Subcutaneous abdominal adipose tissue (tissue), 5 donors: ENCODE data around the gene OR4D5.

Source experiments
- H3K27ac ChIP-seq: one replicate; pipeline ENCODE4 v1.7.0; 2013; ENCODE audit warnings: low read depth, mild to moderate bottlenecking, inconsistent platforms, low read length, moderate library complexity
- H3K27me3 ChIP-seq, 5 donors: one replicate each; pipeline ENCODE4 v1.7.0; 2013; ENCODE audit warnings: low read length in 5 of 5, inconsistent platforms in 1 of 5; ENCODE audit not compliant: control insufficient read depth in 5 of 5, insufficient read depth in 4 of 5
- H3K36me3 ChIP-seq, 5 donors: one replicate each; pipeline ENCODE4 v1.7.0; 2013; ENCODE audit warnings: low read length in 5 of 5; ENCODE audit not compliant: control insufficient read depth in 5 of 5, insufficient read depth in 5 of 5
- H3K4me1 ChIP-seq, 5 donors: one replicate each; pipeline ENCODE4 v1.7.0; 2013; ENCODE audit warnings: low read length in 5 of 5, mild to moderate bottlenecking in 3 of 5, moderate library complexity in 1 of 5; ENCODE audit not compliant: control insufficient read depth in 5 of 5, insufficient read depth in 5 of 5
- H3K4me3 ChIP-seq, 5 donors: one replicate each; pipeline ENCODE4 v1.7.0; 2013; ENCODE audit warnings: low read length in 5 of 5, low read depth in 1 of 5
- H3K9ac ChIP-seq, 5 donors: one replicate each; pipeline ENCODE4 v1.7.0; 2013; ENCODE audit warnings: low read length in 5 of 5, mild to moderate bottlenecking in 4 of 5, moderate library complexity in 3 of 5
- H3K9me3 ChIP-seq, 5 donors: one replicate each; pipeline ENCODE4 v1.7.0; 2013; ENCODE audit warnings: low read length in 5 of 5; ENCODE audit not compliant: control insufficient read depth in 5 of 5
- donor health status: healthy.
- donor health status: healthy.
- donor health status: healthy.
- donor health status: healthy.
- donor health status: healthy.

OR4D5 gene

GRCh38 chr11:123945132-123945531, 5.7 kb downstream of the OR4D5 start:
- H3K4me3 ChIP-seq = no peak overlapping the region
- H3K9ac ChIP-seq = no peak overlapping the region
- H3K27me3 ChIP-seq = no peaks in the 10 kb centered on the region
- no peaks in the 10 kb centered on the region for H3K36me3 ChIP-seq
- H3K27ac ChIP-seq = no peak overlapping the region
- peaks cover 0 to 2% (median 0%) of the 10 kb centered on the region in 5 donors for H3K9me3 ChIP-seq
- no peaks in the 10 kb centered on the region for H3K4me1 ChIP-seq

DNA sequence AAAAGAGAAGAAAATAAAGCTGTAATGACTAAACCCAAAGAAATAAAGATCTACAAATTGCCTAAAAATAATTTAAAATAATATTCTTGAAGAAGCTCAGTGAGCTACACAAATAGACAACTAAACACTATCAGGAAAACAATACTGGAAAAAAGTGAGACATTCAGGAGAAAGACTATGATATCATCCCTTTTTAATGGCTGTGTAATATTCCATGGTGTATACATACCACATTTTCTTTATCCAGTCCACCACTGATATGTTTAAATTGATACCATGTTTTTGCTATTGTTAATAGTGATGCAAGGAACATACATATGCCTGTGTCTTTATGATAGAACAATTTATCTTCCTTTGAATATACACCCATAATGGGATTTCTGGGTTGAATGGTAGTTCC, 17.3 kb downstream of the OR4D5 start:
- H3K27ac ChIP-seq = no peak overlapping the region
- no peak overlapping the region for H3K4me3 ChIP-seq
- no peak overlapping the region for H3K9ac ChIP-seq
- no peaks in the 10 kb centered on the region for H3K27me3 ChIP-seq
- no peaks in the 10 kb centered on the region for H3K4me1 ChIP-seq
- no peaks in the 10 kb centered on the region for H3K36me3 ChIP-seq
- H3K9me3 ChIP-seq = peaks cover 0 to 8% (median 2%) of the 10 kb centered on the region in 5 donors

GRCh38 chr11:123973816-123974215, 34.4 kb downstream of the OR4D5 start:
- no peaks in the 10 kb centered on the region for H3K36me3 ChIP-seq
- no peak overlapping the region for H3K9ac ChIP-seq
- no peak overlapping the region for H3K27ac ChIP-seq
- peaks cover 0 to under 1% (median 0%) of the 10 kb centered on the region in 5 donors for H3K9me3 ChIP-seq
- H3K4me3 ChIP-seq = no peak overlapping the region
- peaks cover 0 to 4% (median 0%) of the 10 kb centered on the region in 5 donors for H3K4me1 ChIP-seq
- no peaks in the 10 kb centered on the region for H3K27me3 ChIP-seq

GRCh38 chr11:123976770-123977560, 37.5 kb downstream of the OR4D5 start:
- Histone ChIP-seq H3K9ac (no peak overlapping the region), H3K4me1 (peaks cover 0 to 8% (median 0%) of the 10 kb centered on the region in 5 donors), H3K9me3 (peaks cover 0 to 3% (median 0%) of the 10 kb centered on the region in 5 donors), H3K36me3 (no peaks in the 10 kb centered on the region), H3K27ac (no peak overlapping the region), H3K27me3 (peaks cover 0 to 2% (median 0%) of the 10 kb centered on the region in 5 donors), H3K4me3 (no peak overlapping the region)

DNA sequence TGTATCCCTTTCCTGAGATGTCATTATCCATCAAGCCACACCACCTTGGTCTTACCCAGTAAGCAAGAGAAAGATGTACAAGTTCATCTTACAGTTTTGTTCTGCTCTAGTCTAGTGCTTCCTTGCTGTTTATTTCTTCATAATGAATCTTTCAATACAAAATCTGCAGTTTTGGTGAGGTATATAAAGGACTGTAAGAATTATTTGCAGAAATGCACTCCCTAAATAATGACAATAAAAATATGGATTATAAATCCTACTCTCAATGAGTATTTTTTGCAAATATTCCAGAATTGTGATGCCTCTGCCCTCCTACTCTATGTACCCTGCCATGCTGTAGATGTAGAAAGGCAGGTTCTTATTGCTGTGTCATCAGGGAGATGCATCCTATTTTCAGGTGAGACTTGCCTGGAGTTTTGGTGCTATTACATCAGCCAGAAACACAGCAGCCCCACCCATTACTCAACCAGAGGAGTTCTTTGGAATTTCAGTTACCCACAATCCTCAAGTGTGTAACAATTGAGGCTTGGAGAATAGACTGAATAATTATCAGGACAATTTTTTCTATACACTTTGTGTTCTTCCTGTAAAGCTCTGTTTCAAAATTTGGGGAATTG, 38.4 kb downstream of the OR4D5 start, which contains the start of gene OR10S1:
OR10S1 (minus strand) TSS at position 51 of the 617 bp plus-strand sequence. CDS start 117 bp downstream, outside the sequence.
- Histone ChIP-seq H3K4me1 (peaks cover 0 to 8% (median 0%) of the 10 kb centered on the region in 5 donors), H3K9ac (no peak within 1 kb of the TSS), H3K27me3 (peaks cover 0 to 2% (median 0%) of the 10 kb centered on the region in 5 donors), H3K4me3 (no peak within 1 kb of the TSS), H3K36me3 (no peaks in the 10 kb centered on the region), H3K9me3 (peaks cover 0 to 3% (median 0%) of the 10 kb centered on the region in 5 donors), H3K27ac (no peak within 1 kb of the TSS)

GRCh38 chr11:123979311-123979710, 39.9 kb downstream of the OR4D5 start:
- no peak overlapping the region for H3K27ac ChIP-seq
- peaks cover 0 to 2% (median 0%) of the 10 kb centered on the region in 5 donors for H3K27me3 ChIP-seq
- peaks cover 0 to 3% (median 0%) of the 10 kb centered on the region in 5 donors for H3K9me3 ChIP-seq
- H3K4me1 ChIP-seq = peaks cover 0 to 8% (median 0%) of the 10 kb centered on the region in 5 donors
- no peaks in the 10 kb centered on the region for H3K36me3 ChIP-seq
- no peak overlapping the region for H3K9ac ChIP-seq
- H3K4me3 ChIP-seq = no peak overlapping the region
